HG03196 (cell line): Measurements from ENCODE around the gene KCNS1.

Source experiments
- ATAC-seq: cut with Tn5 transposase; IDR thresholded peaks from one replicate; pipeline ENCODE4 v1.9.1; 2021; ENCODE audit not compliant: unreplicated experiment

Gene KCNS1

DNA sequence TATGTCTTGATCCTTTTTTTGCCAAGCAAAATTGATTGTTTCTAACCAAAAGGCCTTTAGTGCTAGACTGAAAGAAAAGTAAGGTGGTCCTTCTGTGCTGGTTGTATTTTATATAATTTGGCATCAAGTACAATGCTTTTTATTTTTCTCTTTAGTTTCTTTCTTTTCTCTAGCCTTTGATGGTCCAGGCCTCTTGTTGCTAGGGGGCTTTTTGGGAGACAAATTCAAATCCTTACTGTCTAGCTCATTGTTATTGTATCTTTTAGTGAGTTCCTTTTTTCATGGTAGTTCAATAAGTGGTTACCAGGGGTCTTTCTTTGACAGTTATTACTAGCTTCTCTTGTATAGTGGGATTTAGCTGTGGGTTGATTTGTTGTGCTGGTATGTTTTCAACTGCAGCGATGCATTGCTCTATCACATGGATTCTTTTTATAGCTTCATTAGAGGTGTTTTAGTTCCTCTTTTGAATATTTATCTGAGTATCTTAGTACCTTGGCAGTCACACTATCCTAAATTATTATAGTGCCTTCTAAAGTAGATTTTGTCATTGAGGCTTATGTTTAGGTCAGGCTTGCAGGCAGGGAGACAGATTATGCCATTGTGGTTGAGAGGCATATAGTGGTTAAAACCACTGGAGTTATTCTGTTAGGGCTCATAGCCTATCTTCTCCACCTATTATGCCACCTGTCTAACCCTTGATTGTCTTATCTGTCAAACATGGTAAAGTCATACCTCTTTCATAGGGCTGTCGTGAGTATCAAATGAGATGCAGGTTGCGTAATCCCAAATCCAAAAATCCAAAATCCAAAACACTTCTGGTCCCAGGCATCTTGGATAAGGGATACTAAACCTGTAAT, 49.5 kb downstream of the KCNS1 start:
- no peak for ATAC-seq

DNA sequence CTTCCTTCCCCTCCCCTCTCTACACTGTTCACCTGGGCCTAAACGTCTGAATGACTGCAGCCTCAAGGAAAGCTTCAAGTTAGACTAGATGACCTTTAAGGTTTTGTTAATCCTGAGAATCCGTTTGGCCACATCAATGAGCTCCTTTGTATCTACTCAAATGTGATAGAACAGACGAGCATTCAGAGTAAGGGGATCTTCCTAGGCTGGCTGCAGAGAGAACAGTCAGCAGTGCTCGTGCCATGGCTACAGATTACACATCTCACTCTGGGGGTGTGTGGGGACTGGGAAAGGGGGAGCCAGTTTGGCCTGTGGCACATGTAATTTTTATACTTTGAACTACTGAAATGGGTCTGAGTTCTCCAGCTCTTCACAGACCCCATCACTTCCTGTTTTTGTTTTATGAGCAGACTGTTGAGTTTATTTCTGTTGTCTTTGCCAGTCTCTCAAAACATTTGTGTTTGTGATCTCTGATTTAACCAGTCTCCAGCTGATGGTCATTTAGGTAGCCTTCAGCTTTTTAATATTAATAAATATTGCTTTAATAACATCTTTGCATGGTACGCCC, 50.9 kb downstream of the KCNS1 start:
- ATAC-seq, result no peak

DNA sequence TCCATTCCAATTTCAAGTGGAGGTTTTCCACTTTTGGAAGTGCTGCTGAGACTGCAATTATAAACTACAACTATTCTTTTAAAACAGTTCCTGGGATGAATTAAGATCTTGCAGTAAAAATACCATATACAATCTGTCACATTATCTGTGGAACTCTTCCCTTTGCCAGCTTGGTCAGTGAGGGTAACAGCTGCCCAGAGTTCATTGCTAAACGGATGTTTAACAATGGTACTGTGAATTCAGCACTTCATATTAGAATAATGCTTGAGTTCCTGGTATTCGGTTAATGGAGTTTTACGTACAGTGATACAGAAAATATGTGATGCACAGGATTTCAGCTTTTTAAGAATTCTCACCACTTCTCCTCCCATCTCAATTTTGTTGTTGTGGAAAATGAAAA, 51.5 kb downstream of the KCNS1 start:
- no peak for ATAC-seq

DNA sequence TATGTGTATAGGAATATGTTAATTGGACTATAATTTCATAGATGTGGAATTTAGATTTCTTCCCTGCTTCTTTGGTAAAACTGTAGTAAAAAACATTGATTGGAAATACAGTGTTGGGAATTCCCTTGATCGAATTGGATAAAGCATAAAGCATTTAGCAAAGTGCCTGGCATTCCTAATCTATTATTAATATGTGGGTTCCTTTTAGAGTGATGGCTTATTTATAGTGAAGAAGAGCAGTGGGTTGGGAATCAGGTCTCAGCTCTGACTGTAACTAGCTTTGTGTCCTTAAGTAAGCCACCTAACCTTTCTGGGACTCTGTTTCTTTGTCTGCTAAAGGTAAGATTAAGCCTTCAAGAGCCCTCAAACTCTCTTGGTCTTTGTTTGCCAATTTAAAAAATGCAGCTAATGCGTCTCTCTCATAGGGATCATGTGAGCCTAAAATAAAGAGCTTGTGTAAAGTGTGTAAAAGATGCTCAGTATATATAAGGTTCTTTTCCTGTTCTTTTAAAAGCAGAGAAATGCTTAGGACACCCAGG, 53.3 kb downstream of the KCNS1 start:
- no peak for ATAC-seq

DNA sequence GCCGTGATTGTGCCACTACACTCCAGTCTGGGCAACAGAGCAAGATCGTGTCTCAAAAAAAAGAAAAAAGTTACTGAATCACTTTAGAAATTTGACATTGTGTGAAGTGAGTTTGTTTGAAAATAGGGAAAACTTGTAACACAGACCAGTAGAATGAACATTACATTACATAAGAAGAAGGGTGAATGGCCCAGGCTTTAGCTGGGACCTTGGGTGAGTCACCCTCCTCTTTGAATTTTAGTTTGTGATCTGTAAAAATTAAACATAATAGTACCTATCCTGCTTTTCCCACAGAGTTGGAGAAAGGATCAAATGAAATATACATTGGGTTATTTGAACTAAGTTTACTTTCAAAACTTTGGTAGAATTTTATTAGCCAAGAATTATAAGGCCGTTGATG, 56.3 kb downstream of the KCNS1 start:
- ATAC-seq, result no peak

DNA sequence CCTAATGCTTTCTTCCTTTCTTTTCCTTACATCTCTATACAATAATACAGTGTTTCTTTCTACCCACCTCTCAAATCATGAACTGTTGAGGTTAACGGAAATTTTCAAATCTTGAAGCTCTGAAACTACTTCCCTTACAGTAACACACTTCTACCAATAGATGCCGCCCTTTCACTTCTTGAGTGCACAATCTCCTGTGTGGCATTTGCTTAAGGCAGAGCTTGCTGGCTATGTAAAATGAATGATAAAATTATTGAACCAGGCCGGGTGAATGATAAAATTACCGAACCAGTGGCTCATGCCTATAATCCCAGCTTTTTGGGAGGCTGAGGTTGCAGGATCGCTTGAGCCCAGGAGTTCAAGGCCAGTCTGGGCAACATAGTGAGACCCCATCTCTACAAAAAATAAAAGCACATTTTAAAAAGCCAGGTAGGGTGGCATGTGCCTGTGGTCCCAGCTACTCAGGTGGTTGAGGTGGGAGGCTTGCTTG, 56.8 kb downstream of the KCNS1 start:
- ATAC-seq, result no peak

DNA sequence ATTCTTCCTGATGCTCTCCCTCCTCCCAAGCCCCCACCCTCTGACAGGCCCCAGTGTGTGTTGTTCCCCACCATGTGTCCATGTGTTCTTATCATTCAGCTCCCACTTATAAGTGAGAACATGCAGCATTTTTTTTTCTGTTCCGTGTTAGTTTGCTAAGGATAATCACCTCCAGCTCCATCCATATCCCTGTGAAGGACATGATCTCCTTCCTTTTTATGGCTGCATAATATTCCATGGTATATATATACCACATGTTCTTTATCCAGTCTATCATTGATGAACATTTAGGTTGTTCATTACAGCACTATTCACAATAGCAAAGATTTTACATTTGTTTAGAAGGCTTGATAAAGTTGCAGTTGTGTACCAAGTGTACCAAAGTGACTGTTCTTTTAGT, 57.9 kb downstream of the KCNS1 start:
- ATAC-seq, result no peak
